ENCODE measurements around the gene PROCA1.
"Not testable (repeated sequence)": the region's sequence is repeated elsewhere in the genome, so short reads cannot be mapped to it uniquely, and the experiment has no call there.

The PROCA1 gene

DNA sequence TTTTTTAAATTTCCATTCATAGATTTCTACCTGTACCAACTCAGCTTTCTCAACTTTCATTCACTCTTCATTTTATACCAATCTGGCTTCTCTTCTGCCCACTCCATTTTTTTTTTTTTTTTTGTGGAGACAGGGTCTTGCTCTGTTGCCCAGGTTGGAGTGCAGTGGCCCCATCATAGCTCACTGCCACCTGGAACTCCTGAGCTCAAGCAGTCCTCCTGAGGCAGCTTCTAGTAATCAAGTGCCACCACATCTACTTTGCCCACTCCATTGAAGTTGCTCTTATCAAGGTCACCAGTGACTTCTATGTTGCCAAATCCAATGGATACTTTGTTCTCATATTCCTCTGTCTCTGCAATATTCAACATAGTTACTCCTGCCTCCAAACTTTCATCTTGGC lies 48.0 kb downstream of the PROCA1 start:
- no peaks in the 10 kb centered on the region for H3K27me3 ChIP-seq (ENCODE audit: insufficient read depth, low read length)
- H3K9ac ChIP-seq (ENCODE audit: low read depth, low read length), result no peak overlapping the region
- H3K36me3 ChIP-seq (ENCODE audit: insufficient read depth, low read depth, low read length), result peaks cover 40% of the 10 kb centered on the region
- H3K9me3 ChIP-seq (ENCODE audit: insufficient read depth, low read depth, low read length), result peaks cover 8% of the 10 kb centered on the region
- peaks cover 7% of the 10 kb centered on the region; the same call in 1 of the 2 replicates for H3K4me1 ChIP-seq (ENCODE audit: insufficient read depth, low read length)
- peak overlapping the region; percentile 97; the same call in 1 of the 2 replicates for H3K4me3 ChIP-seq (ENCODE audit: low read length)
- H3K27ac ChIP-seq (ENCODE audit: low read length), result no peak overlapping the region

DNA sequence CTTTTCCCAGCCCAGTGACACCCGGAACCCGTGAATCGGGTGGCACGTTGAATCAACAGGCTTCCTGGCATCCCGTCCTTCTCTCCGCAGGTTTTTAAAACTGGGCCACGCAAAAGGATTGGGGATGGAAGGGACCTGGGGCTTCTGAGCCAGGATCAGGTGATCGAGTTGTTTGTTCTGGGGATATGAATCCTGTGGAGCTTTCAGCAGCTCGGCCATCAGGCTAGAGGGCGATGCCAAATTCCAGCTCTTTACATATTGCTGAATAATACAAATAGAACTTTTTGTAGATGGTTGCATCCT lies 49.2 kb downstream of the PROCA1 start:
- Histone ChIP-seq H3K36me3 (ENCODE audit: insufficient read depth, low read depth, low read length) (peaks cover 36% of the 10 kb centered on the region), H3K9ac (ENCODE audit: low read depth, low read length) (peak overlapping the region; percentile 97)

DNA sequence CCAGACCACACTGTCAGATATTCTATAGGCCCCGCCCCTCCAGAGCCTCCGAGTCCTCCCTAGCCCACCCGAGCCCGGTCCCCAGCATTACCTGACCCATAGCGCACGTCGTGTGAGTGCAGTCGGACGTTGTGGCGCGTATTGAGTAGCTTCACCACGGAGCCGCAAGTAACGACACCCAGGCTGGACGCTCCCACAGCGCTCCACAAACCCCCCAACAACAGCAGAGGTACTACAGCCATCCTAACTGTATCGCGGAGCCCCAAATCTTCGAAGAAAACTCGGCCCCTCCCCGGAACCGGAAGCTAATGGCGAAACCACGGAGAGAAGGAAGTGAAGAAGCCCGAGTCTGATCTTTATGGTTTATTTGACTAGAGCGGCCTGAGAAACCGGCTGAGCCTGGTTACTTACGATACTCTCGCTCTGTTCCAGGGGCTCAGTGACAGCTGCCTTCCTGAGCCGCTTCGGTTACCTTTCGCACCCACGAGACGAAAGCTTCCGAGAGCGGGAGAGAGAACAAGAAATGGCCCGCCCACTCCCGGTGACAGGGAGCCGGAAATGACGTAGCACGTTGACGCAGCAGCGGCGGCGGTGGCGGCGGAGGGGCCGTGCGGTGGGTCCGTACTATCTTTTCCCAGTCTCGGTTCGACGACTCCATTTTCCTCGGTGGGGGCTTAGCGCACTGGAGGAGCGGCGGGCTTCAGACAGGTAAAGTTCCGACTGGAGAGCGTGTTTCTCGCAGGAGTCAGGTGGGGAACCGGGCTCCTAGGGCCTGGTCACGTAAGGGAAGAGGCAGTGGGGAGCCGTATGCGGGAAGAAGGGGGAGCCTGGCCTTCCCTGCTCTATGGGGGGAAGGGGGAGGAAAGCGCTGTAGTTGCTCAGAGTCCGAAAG lies 49.8 kb downstream of the PROCA1 start, which contains the start of the genes SDF2 and SUPT6H:
Gene SDF2, minus strand, starts transcription at position 272 of the 892 bp plus-strand sequence. Its CDS starts 30 bp downstream, at position 242.
Gene SUPT6H, plus strand, starts transcription at position 571 of the 892 bp plus-strand sequence. CDS start 11,197 bp downstream, outside the sequence.
- Histone ChIP-seq H3K27me3 (ENCODE audit: insufficient read depth, low read length) (no peaks in the 10 kb centered on the region), H3K9ac (ENCODE audit: low read depth, low read length) (peak within 1 kb of the TSS; percentile 97), H3K27ac (ENCODE audit: low read length) (peak within 1 kb of the TSS; percentile 89), H3K36me3 (ENCODE audit: insufficient read depth, low read depth, low read length) (peaks cover 35% of the 10 kb centered on the region), H3K4me3 (ENCODE audit: low read length) (peak within 1 kb of the TSS; percentile 97), H3K9me3 (ENCODE audit: insufficient read depth, low read depth, low read length) (peaks cover 8% of the 10 kb centered on the region), H3K4me1 (ENCODE audit: insufficient read depth, low read length) (peaks cover 7% of the 10 kb centered on the region; the same call in 1 of the 2 replicates)

More for the DNA sequence above, 49.2 kb downstream of the PROCA1 start:
- H3K4me1 ChIP-seq (ENCODE audit: insufficient read depth, low read length), result peaks cover 7% of the 10 kb centered on the region; the same call in 1 of the 2 replicates
- peaks cover 8% of the 10 kb centered on the region for H3K9me3 ChIP-seq (ENCODE audit: insufficient read depth, low read depth, low read length)
- peak overlapping the region; percentile 89 for H3K27ac ChIP-seq (ENCODE audit: low read length)
- peak overlapping the region; percentile 97 for H3K4me3 ChIP-seq (ENCODE audit: low read length)
- H3K27me3 ChIP-seq (ENCODE audit: insufficient read depth, low read length), result no peaks in the 10 kb centered on the region

DNA sequence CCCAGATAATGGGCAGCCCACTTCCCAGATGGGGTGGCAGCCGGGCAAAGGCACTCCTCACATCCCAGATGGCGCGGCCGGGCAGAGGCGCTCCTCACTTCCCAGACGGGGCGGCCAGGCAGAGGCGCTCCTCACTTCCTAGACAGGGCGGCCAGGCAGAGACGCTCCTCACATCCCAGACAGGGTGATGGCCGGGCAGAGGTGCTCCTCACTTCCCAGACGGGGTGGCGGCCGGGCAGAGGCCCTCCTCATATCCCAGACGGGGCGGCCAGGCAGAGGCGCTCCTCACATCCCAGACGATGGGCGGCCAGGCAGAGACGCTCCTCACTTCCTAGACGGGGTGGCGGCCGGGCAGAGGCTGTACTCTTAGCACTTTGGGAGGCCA lies 52.2 kb downstream of the PROCA1 start:
- peaks cover 29% of the 10 kb centered on the region for H3K36me3 ChIP-seq (ENCODE audit: insufficient read depth, low read depth, low read length)
- H3K9ac ChIP-seq (ENCODE audit: low read depth, low read length), result not testable (repeated sequence)

DNA sequence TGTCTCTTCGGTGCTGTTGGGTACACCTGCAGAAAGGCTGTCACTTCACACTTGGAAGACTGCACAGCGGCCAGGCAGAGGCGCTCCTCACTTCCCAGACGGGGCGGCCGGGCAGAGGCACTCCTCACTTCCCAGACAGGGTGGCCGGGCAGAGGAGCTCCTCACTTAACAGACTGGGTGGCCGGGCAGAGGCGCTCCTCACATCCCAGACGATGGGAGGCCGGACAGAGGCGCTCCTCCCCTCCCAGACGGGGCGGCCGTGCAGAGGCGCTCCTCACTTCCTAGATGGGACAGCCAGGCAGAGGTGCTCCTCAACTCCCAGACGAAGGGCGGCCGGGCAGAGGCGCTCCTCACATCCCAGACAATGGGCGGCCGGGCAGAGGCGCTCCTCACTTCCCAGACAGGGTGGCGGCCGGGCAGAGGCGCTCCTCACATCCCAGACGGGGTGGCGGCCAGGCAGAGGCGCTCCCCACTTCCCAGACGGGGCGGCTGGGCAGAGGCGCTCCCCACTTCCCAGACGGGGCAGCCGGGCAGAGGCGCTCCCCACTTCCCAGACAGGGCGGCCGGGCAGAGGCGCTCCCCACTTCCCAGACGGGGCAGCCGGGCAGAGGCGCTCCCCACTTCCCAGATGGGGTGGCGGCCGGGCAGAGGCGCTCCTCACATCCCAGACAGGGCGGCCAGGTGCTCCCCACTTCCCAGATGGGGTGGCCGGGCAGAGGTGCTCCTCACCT lies 52.8 kb downstream of the PROCA1 start:
- H3K9me3 ChIP-seq (ENCODE audit: insufficient read depth, low read depth, low read length); H3K27ac ChIP-seq (ENCODE audit: low read length); H3K9ac ChIP-seq (ENCODE audit: low read depth, low read length); H3K4me3 ChIP-seq (ENCODE audit: low read length); H3K4me1 ChIP-seq (ENCODE audit: insufficient read depth, low read length); H3K27me3 ChIP-seq (ENCODE audit: insufficient read depth, low read length): not testable (repeated sequence)
- peaks cover 29% of the 10 kb centered on the region for H3K36me3 ChIP-seq (ENCODE audit: insufficient read depth, low read depth, low read length)

More for the DNA sequence above, 52.2 kb downstream of the PROCA1 start:
- H3K27ac ChIP-seq (ENCODE audit: low read length); H3K4me3 ChIP-seq (ENCODE audit: low read length); H3K27me3 ChIP-seq (ENCODE audit: insufficient read depth, low read length); H3K9me3 ChIP-seq (ENCODE audit: insufficient read depth, low read depth, low read length); H3K4me1 ChIP-seq (ENCODE audit: insufficient read depth, low read length): not testable (repeated sequence)

DNA sequence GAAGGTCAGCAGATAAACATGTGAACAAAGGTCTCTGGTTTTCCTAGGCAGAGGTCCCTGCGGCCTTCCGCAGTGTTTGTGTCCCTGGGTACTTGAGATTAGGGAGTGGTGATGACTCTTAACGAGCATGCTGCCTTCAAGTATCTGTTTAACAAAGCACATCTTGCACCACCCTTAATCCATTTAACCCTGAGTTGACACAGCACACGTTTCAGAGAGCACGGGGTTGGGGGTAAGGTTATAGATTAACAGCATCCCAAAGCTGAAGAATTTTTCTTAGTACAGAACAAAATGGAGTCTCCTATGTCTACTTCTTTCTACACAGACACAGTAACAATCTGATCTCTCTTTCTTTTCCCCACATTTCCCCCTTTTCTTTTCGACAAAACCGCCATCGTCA lies 53.3 kb downstream of the PROCA1 start:
- H3K9ac ChIP-seq (ENCODE audit: low read depth, low read length); H3K9me3 ChIP-seq (ENCODE audit: insufficient read depth, low read depth, low read length); H3K27ac ChIP-seq (ENCODE audit: low read length); H3K4me1 ChIP-seq (ENCODE audit: insufficient read depth, low read length); H3K4me3 ChIP-seq (ENCODE audit: low read length); H3K27me3 ChIP-seq (ENCODE audit: insufficient read depth, low read length): not testable (repeated sequence)
- peaks cover 29% of the 10 kb centered on the region for H3K36me3 ChIP-seq (ENCODE audit: insufficient read depth, low read depth, low read length)

DNA sequence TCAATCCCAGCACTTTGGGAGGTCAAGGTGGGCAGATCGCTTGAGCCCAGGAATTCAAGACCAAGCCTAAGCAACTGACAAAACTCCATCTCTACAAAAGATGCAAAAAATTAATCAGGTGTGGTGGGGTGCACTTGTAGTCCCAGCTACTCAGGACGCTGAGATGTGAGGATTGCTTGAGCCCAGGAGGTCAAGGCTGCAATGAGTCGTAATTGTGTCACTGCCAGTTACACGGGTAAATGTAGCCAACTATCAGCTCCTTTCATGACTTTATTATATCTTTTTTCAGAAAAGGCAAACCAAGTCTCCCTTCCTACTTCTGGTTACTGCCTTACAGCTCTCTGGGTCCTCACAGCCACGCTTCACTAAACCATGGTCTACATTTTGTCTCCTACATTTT lies 53.9 kb downstream of the PROCA1 start:
- no peak overlapping the region for H3K27ac ChIP-seq (ENCODE audit: low read length)
- no peaks in the 10 kb centered on the region; the same call in 1 of the 2 replicates for H3K4me1 ChIP-seq (ENCODE audit: insufficient read depth, low read length)
- no peak overlapping the region for H3K4me3 ChIP-seq (ENCODE audit: low read length)
- peaks cover 8% of the 10 kb centered on the region for H3K9me3 ChIP-seq (ENCODE audit: insufficient read depth, low read depth, low read length)
- peaks cover 34% of the 10 kb centered on the region for H3K36me3 ChIP-seq (ENCODE audit: insufficient read depth, low read depth, low read length)
- no peak overlapping the region for H3K9ac ChIP-seq (ENCODE audit: low read depth, low read length)
- H3K27me3 ChIP-seq (ENCODE audit: insufficient read depth, low read length), result no peaks in the 10 kb centered on the region

DNA sequence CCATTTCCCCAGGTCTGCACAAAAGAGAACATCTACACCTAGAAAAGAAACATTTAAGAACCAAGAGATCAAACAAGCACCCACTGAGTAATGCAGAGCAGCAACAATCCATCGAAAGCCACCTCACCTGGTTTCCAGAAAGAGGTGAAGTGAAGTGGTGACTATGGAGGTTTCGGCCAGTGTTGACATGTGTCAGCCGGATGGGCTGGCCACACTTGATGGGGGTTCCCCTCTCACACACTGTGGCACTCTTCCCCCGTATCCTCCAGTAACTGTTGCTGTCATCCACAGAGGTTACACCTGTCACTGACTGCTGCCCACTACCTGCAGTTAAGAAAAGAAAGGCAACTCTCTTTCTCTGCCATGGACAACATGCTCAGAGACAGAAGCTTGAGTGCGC lies 56.5 kb downstream of the PROCA1 start:
- no peaks in the 10 kb centered on the region for H3K4me1 ChIP-seq (ENCODE audit: insufficient read depth, low read length)
- no peak overlapping the region for H3K4me3 ChIP-seq (ENCODE audit: low read length)
- peaks cover 48% of the 10 kb centered on the region for H3K36me3 ChIP-seq (ENCODE audit: insufficient read depth, low read depth, low read length)
- no peaks in the 10 kb centered on the region for H3K27me3 ChIP-seq (ENCODE audit: insufficient read depth, low read length)
- no peak overlapping the region for H3K27ac ChIP-seq (ENCODE audit: low read length)
- no peak overlapping the region for H3K9ac ChIP-seq (ENCODE audit: low read depth, low read length)
- H3K9me3 ChIP-seq (ENCODE audit: insufficient read depth, low read depth, low read length), result peaks cover 4% of the 10 kb centered on the region
